H1 (cell line): ENCODE measurements around the gene LHFPL3. TPM values are rescaled to one million over a fixed set of nuclear protein-coding genes. Genes with fewer than 3 reads are reported as not detected.

ENCODE experiments used
- ASH2L ChIP-seq: fragments of 200-600, 300-600 bp; sonication (generic); IDR thresholded peaks from one replicate; pipeline ENCODE4 v1.7.1; 2017; ENCODE audit warnings: low read length
- CHD7 ChIP-seq: fragments of 300-600 bp; sonication (generic); IDR thresholded peaks from 2 replicates; pipeline ENCODE4 v1.7.1; 2012; ENCODE audit warnings: low read length, moderate library complexity, mild to moderate bottlenecking, inconsistent platforms; ENCODE audit not compliant: insufficient replicate concordance
- POU5F1 ChIP-seq: IDR thresholded peaks from 2 replicates; pipeline ENCODE4 v1.6.1; 2011; ENCODE audit warnings: low read depth, mild to moderate bottlenecking, low read length, moderate library complexity
- SRF ChIP-seq: IDR thresholded peaks from 2 replicates; pipeline ENCODE4 v1.6.1; 2011; ENCODE audit warnings: mild to moderate bottlenecking, low read depth, low read length, moderate library complexity
- TBP ChIP-seq: IDR thresholded peaks from 2 replicates; pipeline ENCODE4 v1.6.1; 2011; ENCODE audit warnings: low read depth, low read length, improper control_type of control experiment
- polyA plus RNA-seq, 7 experiments: library from polyadenylated mRNA; depleted of rRNA in 3 of 7; stranded (reverse) in 5 of 7; unstranded in 2 of 7; fragments of >200 nt in 5 of 7; fragments of 200-250 nt in 2 of 7; gene quantifications; 1 replicate in 5 of 7; 2 replicates in 1 of 7; 4 replicates in 1 of 7; pipeline versions ENCODE4 v1.2.1 to v1.2.3, GENCODE V29; 2011 to 2013; ENCODE audit warnings: missing spikeins in 2 of 7, mixed read lengths in 2 of 7
- total RNA-seq: library from RNA; stranded (reverse); fragmentation: NEBNext Ultra II Directional; extraction: Animal tissue kit (Norgen Biotek cat#: 25700); gene quantifications from 2 replicates; pipeline ENCODE4 v1.2.1, GENCODE V29; 2021

Gene LHFPL3
- total and polyA plus RNA-seq, 2 of the 8 experiments (the other 6 are each of a cell fraction or from before 2014, with no cell fraction given): 0.24 to 0.50 TPM

GRCh38 chr7:104628017-104628416 is 299.6 kb downstream of the LHFPL3 start (continued):
- no peak for TF ChIP-seq ASH2L
- no peak for TF ChIP-seq SRF
- no peak for TF ChIP-seq POU5F1
- TF ChIP-seq CHD7: no peak
- TF ChIP-seq TBP: no peak
